HT-29 (cell line): ENCODE results near the gene ATP8A1. TPM values are rescaled to one million over a fixed set of nuclear protein-coding genes. Genes with fewer than 3 reads are reported as not detected.
"Not testable (repeated sequence)": the region's sequence is repeated elsewhere in the genome, so short reads cannot be mapped to it uniquely, and the experiment has no call there.

ENCODE experiments used
- DNase-seq: peaks from one replicate; pipeline ENCODE4 v3.0.0-alpha.2; 2015; ENCODE audit warnings: low spot score
- total RNA-seq: library from RNA; depleted of rRNA; stranded (reverse); fragments of >200 nt; shearing (Covaris generic); gene quantifications from 2 replicates; pipeline ENCODE4 v1.2.3, GENCODE V29; 2014; rRNA removed

The ATP8A1 gene
- 0.68 and 0.69 TPM in 2 replicates for total RNA-seq

GRCh38 chr4:42656944-42657792 lies at the start of gene ATP8A1:
Gene ATP8A1 (minus strand): TSS chr4:42657105. CDS start chr4:42656873, 232 bp downstream.
- DNase-seq: peak; percentile 90

GRCh38 chr4:42706086-42706485 lies 49.2 kb upstream of the ATP8A1 start:
- DNase-seq: no peak

- no peak for DNase-seq
These were observed 46.9 kb upstream of the ATP8A1 start for GRCh38 chr4:42703813-42704212.

GRCh38 chr4:42702895-42703294 lies 46.0 kb upstream of the ATP8A1 start:
- DNase-seq: no peak

GRCh38 chr4:42701780-42702179 lies 44.9 kb upstream of the ATP8A1 start:
- not testable (repeated sequence) for DNase-seq

GRCh38 chr4:42690537-42690936 lies 33.6 kb upstream of the ATP8A1 start:
- no peak for DNase-seq

GRCh38 chr4:42683393-42683792 lies 26.5 kb upstream of the ATP8A1 start:
- DNase-seq: no peak

- no peak for DNase-seq
These were observed 21.6 kb upstream of the ATP8A1 start for GRCh38 chr4:42678512-42678911.

- DNase-seq: no peak
These were observed 19.4 kb upstream of the ATP8A1 start for GRCh38 chr4:42676066-42676951.

GRCh38 chr4:42673082-42673425 lies 16.1 kb upstream of the ATP8A1 start:
- no peak for DNase-seq

- DNase-seq: no peak
These were observed 15.6 kb upstream of the ATP8A1 start for GRCh38 chr4:42672359-42673081.

GRCh38 chr4:42671431-42672194 lies 14.7 kb upstream of the ATP8A1 start:
- DNase-seq: no peak

GRCh38 chr4:42658261-42658660 lies 1.4 kb upstream of the ATP8A1 start:
- no peak for DNase-seq

- DNase-seq: no peak
These were observed 294 bp downstream of the ATP8A1 start for GRCh38 chr4:42656679-42656943.

- peak; percentile 10 for DNase-seq
These were observed 805 bp downstream of the ATP8A1 start for GRCh38 chr4:42655921-42656678.

GRCh38 chr4:42655269-42655637 lies 1.7 kb downstream of the ATP8A1 start:
- DNase-seq: no peak

GRCh38 chr4:42654631-42655268 lies 2.2 kb downstream of the ATP8A1 start:
- peak; percentile 29 for DNase-seq

- DNase-seq: no peak
These were observed 3.0 kb downstream of the ATP8A1 start for GRCh38 chr4:42653626-42654560.
